ENCODE measurements around the gene ASB16.
A peak's percentile ranks its signal among the peaks of the same experiment; 100 is the strongest.

The ASB16 gene

DNA sequence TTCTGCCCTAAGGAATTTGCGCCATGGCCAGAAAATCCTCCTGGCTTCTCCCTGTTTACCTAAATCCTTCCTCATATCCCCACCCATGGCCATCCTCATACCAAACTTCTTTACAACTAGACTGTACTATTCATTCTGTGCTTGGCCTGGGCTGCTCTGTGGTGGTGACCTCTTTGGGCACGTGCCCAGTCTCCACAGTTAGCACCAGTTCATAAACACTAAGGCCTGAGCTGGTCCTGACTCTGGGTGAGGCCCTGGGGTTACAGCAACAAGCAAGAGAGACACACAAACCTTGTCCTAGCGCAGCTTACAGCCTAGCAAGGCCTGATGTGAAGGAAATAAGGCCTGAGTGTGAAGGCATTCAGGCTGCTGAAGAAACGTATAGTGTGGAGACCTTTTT is 32.3 kb downstream of the ASB16 start:
- H3K4me3 ChIP-seq (ENCODE audit: low read length in 2 of 2), result no peak overlapping the region
- H3K4me1 ChIP-seq (ENCODE audit: control insufficient read depth, insufficient read depth, low read length), result peaks cover 18% of the 10 kb centered on the region
- no peaks in the 10 kb centered on the region for H3K9me3 ChIP-seq (ENCODE audit: control insufficient read depth in 2 of 2, low read length in 2 of 2)
- H3K9ac ChIP-seq (ENCODE audit: low read length in 2 of 2), result peak overlapping the region in 1 of 2 donors; percentile 6
- H3K27me3 ChIP-seq (ENCODE audit: control insufficient read depth in 1 of 2, insufficient read depth in 2 of 2, low read length in 2 of 2), result no peaks in the 10 kb centered on the region
- no peak overlapping the region for H3K27ac ChIP-seq (ENCODE audit: low read length)
- peaks cover 6 to 9% of the 10 kb centered on the region in 2 donors for H3K36me3 ChIP-seq (ENCODE audit: control insufficient read depth in 2 of 2, insufficient read depth in 2 of 2, low read length in 2 of 2)

DNA sequence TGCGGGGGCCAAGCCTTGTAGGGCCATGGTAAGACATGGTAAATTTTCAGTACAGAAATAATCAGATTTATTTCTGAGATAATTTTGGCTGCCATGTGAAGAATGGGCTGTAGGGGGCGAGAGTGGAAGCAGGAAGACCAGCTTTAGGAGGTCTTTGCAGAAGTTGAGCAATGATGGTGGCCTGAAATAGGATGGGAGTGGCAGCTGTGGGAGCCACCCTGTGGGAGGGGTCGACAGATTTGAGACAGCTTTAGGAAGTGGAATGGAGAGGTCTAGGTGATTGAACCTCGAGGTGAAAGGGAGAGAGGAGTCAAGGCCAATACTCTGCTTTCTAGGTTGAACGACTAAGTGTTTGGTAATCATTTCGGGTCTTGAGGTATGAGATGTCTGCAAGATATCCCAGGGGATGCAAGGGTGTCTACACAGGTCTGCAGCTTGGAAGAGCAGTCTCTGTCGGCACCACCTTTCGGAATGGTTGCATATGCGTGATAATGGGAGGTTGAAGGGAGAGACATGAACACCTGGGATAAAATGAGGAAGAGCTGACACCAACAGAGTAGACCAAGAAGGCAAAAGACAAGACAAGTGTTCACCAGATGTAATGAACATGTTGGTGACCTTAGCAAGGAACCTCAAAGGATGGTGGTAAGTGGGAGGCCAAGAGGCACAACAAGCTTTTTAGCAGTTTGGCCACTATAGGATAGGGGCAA is 33.4 kb downstream of the ASB16 start:
- H3K4me1 ChIP-seq (ENCODE audit: control insufficient read depth, insufficient read depth, low read length), result peaks cover 7% of the 10 kb centered on the region
- no peaks in the 10 kb centered on the region for H3K9me3 ChIP-seq (ENCODE audit: control insufficient read depth in 2 of 2, low read length in 2 of 2)
- H3K36me3 ChIP-seq (ENCODE audit: control insufficient read depth in 2 of 2, insufficient read depth in 2 of 2, low read length in 2 of 2), result peaks cover 15 to 17% of the 10 kb centered on the region in 2 donors
- H3K4me3 ChIP-seq (ENCODE audit: low read length in 2 of 2), result no peak overlapping the region
- H3K27me3 ChIP-seq (ENCODE audit: control insufficient read depth in 1 of 2, insufficient read depth in 2 of 2, low read length in 2 of 2), result no peaks in the 10 kb centered on the region
- peak overlapping the region in 1 of 2 donors; percentile 7 for H3K9ac ChIP-seq (ENCODE audit: low read length in 2 of 2)
- no peak overlapping the region for H3K27ac ChIP-seq (ENCODE audit: low read length)

DNA sequence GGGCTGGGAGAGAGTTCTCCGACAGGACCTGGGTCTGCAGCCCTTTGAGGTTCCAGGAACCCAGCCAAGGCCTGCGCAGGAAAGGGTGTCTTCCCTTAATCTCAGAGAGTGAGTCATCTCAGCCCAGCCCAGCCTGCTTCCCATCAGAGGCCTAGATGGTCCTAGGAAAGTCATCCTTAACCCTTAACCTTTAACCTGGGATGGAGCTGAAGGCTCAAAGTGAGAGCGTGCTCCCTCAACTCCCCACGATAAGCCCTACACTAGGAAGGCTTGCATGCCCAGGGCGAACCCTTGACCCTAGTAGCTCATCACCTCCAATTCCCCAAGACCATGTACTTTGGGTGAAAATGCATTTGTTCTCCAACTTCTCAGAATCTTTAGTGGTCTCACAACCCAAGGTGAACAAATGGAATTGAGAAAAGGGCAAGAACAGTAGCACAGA is 34.0 kb downstream of the ASB16 start:
- peaks cover 7% of the 10 kb centered on the region for H3K4me1 ChIP-seq (ENCODE audit: control insufficient read depth, insufficient read depth, low read length)
- H3K27me3 ChIP-seq (ENCODE audit: control insufficient read depth in 1 of 2, insufficient read depth in 2 of 2, low read length in 2 of 2), result no peaks in the 10 kb centered on the region
- no peak overlapping the region for H3K9ac ChIP-seq (ENCODE audit: low read length in 2 of 2)
- H3K36me3 ChIP-seq (ENCODE audit: control insufficient read depth in 2 of 2, insufficient read depth in 2 of 2, low read length in 2 of 2), result peaks cover 19 to 22% of the 10 kb centered on the region in 2 donors
- H3K4me3 ChIP-seq (ENCODE audit: low read length in 2 of 2), result no peak overlapping the region
- no peaks in the 10 kb centered on the region for H3K9me3 ChIP-seq (ENCODE audit: control insufficient read depth in 2 of 2, low read length in 2 of 2)
- H3K27ac ChIP-seq (ENCODE audit: low read length), result no peak overlapping the region

DNA sequence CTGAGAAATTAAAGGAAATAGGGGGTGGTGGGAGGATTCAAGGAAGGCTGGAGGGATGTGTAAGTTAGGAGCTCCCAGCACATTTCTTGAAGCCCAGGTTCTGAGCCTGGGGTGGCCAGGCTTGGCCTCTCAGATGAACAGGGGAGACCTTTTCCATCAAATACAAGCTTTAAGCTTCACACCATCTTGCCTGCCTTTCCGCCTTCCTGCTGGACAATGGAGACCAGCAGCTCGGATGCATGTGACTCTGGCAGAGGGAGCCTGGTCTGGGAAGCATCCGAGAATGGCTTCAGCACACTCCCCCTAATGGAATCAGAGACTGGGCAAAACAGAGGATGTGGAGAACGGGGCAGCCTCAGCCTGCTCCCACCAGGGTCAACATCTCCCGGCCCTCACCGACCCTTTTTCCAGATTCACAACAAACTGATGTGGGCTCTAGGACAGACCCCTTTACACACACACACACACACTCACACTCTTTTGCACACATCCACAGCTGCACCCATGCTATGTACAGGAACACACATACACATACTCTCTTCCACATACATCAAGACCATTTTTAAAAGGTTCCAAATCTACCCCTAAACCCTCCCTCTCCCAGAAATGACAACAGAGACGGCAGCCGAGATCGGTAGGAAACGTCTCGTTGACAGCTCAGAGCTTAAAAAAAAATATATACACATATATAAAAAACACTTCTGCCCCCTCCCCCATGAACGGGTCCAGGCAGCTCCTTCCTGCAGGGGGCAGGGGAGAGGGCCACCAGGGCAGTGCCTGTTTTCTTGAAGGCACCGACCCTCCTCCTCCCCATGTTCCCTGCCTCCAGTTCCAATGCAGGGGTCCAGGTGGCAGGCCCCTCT is 35.7 kb downstream of the ASB16 start:
- Histone ChIP-seq H3K36me3 (ENCODE audit: control insufficient read depth in 2 of 2, insufficient read depth in 2 of 2, low read length in 2 of 2) (peaks cover 25 to 26% of the 10 kb centered on the region in 2 donors), H3K4me1 (ENCODE audit: control insufficient read depth, insufficient read depth, low read length) (peaks cover 16% of the 10 kb centered on the region), H3K9me3 (ENCODE audit: control insufficient read depth in 2 of 2, low read length in 2 of 2) (no peaks in the 10 kb centered on the region), H3K4me3 (ENCODE audit: low read length in 2 of 2) (no peak overlapping the region), H3K27ac (ENCODE audit: low read length) (no peak overlapping the region), H3K27me3 (ENCODE audit: control insufficient read depth in 1 of 2, insufficient read depth in 2 of 2, low read length in 2 of 2) (no peaks in the 10 kb centered on the region), H3K9ac (ENCODE audit: low read length in 2 of 2) (no peak overlapping the region)

DNA sequence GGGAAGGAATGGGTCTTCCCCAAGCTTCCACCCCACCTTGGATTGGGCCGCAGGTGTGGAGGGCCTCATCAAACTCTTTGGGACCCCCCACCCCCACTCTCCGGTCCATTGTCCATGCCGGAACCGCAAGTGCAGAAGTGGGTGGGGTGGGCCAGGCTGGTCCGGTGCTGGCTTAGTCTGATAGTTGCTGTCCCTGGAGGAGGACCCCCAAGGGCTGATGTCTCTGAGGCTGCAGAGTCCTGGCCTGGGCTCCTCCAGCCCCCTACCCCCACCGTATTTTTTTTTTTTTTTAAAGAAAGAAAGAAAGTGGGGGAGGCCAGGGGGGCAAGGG is 36.3 kb downstream of the ASB16 start:
- no peak overlapping the region for H3K9ac ChIP-seq (ENCODE audit: low read length in 2 of 2)
- H3K27me3 ChIP-seq (ENCODE audit: control insufficient read depth in 1 of 2, insufficient read depth in 2 of 2, low read length in 2 of 2), result no peaks in the 10 kb centered on the region
- no peaks in the 10 kb centered on the region for H3K9me3 ChIP-seq (ENCODE audit: control insufficient read depth in 2 of 2, low read length in 2 of 2)
- peaks cover 16% of the 10 kb centered on the region for H3K4me1 ChIP-seq (ENCODE audit: control insufficient read depth, insufficient read depth, low read length)
- peaks cover 31% of the 10 kb centered on the region in 2 donors for H3K36me3 ChIP-seq (ENCODE audit: control insufficient read depth in 2 of 2, insufficient read depth in 2 of 2, low read length in 2 of 2)
- H3K27ac ChIP-seq (ENCODE audit: low read length), result no peak overlapping the region
- H3K4me3 ChIP-seq (ENCODE audit: low read length in 2 of 2), result no peak overlapping the region

DNA sequence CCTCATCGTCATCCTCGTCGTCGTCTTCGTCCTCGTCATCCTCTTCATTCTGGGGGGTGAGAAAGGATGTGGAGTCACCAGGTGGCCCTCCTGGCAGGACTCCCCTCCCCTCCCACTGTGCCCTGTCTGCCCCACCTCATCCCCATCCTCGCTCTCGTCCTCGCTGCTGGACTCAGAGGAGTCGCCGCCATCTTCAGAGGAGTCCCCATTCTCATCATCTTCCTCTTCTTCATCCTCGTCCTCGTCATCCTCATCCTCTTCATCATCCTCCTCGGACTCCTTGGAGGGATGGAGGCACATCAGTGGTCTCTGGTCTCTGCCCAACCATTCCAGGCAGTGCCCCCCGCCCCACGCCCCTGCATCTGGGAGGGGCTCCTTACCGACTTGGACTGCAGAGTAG is 36.8 kb downstream of the ASB16 start:
- no peak overlapping the region for H3K27ac ChIP-seq (ENCODE audit: low read length)
- H3K36me3 ChIP-seq (ENCODE audit: control insufficient read depth in 2 of 2, insufficient read depth in 2 of 2, low read length in 2 of 2), result peaks cover 31% of the 10 kb centered on the region in 2 donors
- peaks cover 16% of the 10 kb centered on the region for H3K4me1 ChIP-seq (ENCODE audit: control insufficient read depth, insufficient read depth, low read length)
- H3K4me3 ChIP-seq (ENCODE audit: low read length in 2 of 2), result no peak overlapping the region
- no peaks in the 10 kb centered on the region for H3K9me3 ChIP-seq (ENCODE audit: control insufficient read depth in 2 of 2, low read length in 2 of 2)
- H3K9ac ChIP-seq (ENCODE audit: low read length in 2 of 2), result no peak overlapping the region
- no peaks in the 10 kb centered on the region for H3K27me3 ChIP-seq (ENCODE audit: control insufficient read depth in 1 of 2, insufficient read depth in 2 of 2, low read length in 2 of 2)

DNA sequence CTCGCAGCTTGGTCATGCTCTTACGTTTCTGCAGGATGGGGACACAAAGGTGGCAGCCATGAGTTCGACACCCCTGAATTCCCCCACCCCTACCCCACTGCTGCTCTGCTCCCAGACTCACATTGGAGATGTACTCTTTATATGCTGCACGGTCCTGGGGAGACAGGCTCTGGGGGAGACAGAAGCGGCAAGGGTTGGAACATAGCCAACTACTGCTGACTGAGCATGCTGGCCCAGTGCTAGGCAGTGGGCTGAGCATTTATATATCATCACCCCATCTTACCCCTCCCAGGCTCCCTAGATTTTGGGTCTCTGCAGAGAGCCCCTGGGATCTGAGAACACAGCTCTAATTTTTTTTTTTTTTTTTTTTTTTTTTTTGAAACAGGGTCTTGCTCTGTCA is 37.2 kb downstream of the ASB16 start:
- no peak overlapping the region for H3K4me3 ChIP-seq (ENCODE audit: low read length in 2 of 2)
- H3K4me1 ChIP-seq (ENCODE audit: control insufficient read depth, insufficient read depth, low read length), result peaks cover 16% of the 10 kb centered on the region
- no peaks in the 10 kb centered on the region for H3K27me3 ChIP-seq (ENCODE audit: control insufficient read depth in 1 of 2, insufficient read depth in 2 of 2, low read length in 2 of 2)
- H3K9me3 ChIP-seq (ENCODE audit: control insufficient read depth in 2 of 2, low read length in 2 of 2), result no peaks in the 10 kb centered on the region
- no peak overlapping the region for H3K27ac ChIP-seq (ENCODE audit: low read length)
- no peak overlapping the region for H3K9ac ChIP-seq (ENCODE audit: low read length in 2 of 2)
- peaks cover 31% of the 10 kb centered on the region in 2 donors for H3K36me3 ChIP-seq (ENCODE audit: control insufficient read depth in 2 of 2, insufficient read depth in 2 of 2, low read length in 2 of 2)

DNA sequence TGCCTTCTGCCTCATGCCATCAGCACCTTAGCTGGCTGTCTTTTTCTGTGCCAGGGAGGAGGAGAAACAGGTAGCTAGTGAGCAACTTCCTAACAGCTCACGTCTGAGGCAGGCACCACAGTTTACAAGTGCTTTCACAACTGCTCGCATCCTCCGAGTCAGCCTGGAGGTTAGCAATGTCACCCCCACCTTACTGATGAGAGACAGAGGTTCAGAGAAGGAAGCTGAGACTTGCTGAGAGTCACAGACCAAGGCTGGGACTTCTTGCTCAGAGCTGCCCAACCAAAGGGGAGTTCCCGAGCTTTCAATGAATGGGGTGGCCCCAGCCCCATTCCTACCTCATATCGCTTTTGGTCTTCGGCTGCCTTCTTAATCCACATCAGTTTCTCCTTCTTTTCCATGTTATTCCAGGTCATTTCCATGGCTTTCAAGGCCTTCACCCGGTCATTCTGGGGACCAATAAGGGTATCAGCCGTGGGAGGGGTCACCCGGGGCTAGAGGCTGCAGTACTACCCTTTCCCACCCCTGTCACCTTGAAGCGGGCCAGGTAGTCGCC is 39.4 kb downstream of the ASB16 start:
- peaks cover 47 to 48% of the 10 kb centered on the region in 2 donors for H3K36me3 ChIP-seq (ENCODE audit: control insufficient read depth in 2 of 2, insufficient read depth in 2 of 2, low read length in 2 of 2)
- H3K4me1 ChIP-seq (ENCODE audit: control insufficient read depth, insufficient read depth, low read length), result peaks cover 16% of the 10 kb centered on the region
- peak overlapping the region in 1 of 2 donors; percentile 29 for H3K4me3 ChIP-seq (ENCODE audit: low read length in 2 of 2)
- no peaks in the 10 kb centered on the region for H3K27me3 ChIP-seq (ENCODE audit: control insufficient read depth in 1 of 2, insufficient read depth in 2 of 2, low read length in 2 of 2)
- peak overlapping the region; percentile 12 to 47 for H3K9ac ChIP-seq (ENCODE audit: low read length in 2 of 2)
- H3K9me3 ChIP-seq (ENCODE audit: control insufficient read depth in 2 of 2, low read length in 2 of 2), result no peaks in the 10 kb centered on the region
- peak overlapping the region; percentile 24 for H3K27ac ChIP-seq (ENCODE audit: low read length)

DNA sequence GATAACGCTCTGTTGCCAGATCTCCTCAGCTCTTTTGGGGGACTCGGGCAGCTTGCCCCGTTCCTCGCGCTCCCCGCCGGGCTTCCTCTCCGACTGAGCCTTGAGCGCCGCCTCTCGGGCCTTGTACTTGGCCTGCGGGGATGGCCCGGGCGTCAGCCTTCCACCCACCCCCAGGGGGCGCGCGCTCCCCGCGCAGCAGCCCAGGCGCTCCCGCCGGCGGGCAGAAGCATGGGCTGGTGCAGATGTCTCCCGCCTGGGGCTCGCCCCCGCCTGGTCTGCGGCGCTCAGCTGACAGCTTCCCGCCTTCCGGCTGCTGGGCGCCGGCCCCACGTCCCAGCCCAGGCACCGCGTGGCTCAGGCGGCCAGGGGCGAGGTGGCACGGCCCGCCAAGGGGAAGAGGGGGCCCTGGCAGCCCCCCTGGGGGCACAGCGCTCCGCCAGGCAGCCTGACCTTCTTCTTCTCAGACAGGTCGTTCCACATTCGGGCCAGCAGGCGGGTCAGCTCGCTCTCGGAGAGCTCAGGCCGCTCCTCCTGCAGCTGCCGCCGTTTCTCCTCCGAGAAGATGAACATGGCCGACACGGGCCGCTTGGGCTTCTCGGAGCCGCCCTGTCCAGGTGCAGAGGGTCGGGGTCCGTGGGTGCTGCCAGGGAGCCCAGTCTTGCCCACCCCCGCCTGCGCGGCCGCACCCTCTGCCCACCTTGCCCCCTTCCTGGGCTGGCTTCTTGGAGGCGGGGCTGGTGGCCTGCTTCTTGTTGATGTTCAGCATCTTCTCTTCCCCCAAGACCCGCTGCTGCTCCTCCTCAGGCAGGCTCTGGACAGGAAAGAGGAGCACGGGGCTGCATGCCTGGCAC is 40.1 kb downstream of the ASB16 start:
- no peaks in the 10 kb centered on the region for H3K9me3 ChIP-seq (ENCODE audit: control insufficient read depth in 2 of 2, low read length in 2 of 2)
- H3K4me3 ChIP-seq (ENCODE audit: low read length in 2 of 2), result peak overlapping the region in 1 of 2 donors; percentile 29
- H3K27me3 ChIP-seq (ENCODE audit: control insufficient read depth in 1 of 2, insufficient read depth in 2 of 2, low read length in 2 of 2), result no peaks in the 10 kb centered on the region
- peaks cover 16% of the 10 kb centered on the region for H3K4me1 ChIP-seq (ENCODE audit: control insufficient read depth, insufficient read depth, low read length)
- peak overlapping the region; percentile 24 for H3K27ac ChIP-seq (ENCODE audit: low read length)
- peaks cover 54 to 55% of the 10 kb centered on the region in 2 donors for H3K36me3 ChIP-seq (ENCODE audit: control insufficient read depth in 2 of 2, insufficient read depth in 2 of 2, low read length in 2 of 2)
- peak overlapping the region; percentile 12 to 47 for H3K9ac ChIP-seq (ENCODE audit: low read length in 2 of 2)

Data from stomach smooth muscle (tissue), 2 donors.